D721Med (cell line): ENCODE results near the gene STRADB.
A peak's percentile ranks its signal among the peaks of the same experiment; 100 is the strongest.

Experiments used
- DNase-seq: peaks from one replicate; pipeline ENCODE4 v3.0.0; 2011; ENCODE audit warnings: low spot score; ENCODE audit not compliant: insufficient read length
- FAIRE-seq: peaks from 2 replicates; lab custom pipeline; 2011; peaks lifted over from hg19 to GRCh38; lab: Jason Lieb, UNC
- CTCF ChIP-seq: IDR thresholded peaks from 2 replicates; pipeline ENCODE4 v1.5.1; 2012; ENCODE audit warnings: mild to moderate bottlenecking, control low read depth; ENCODE audit not compliant: insufficient read depth; ENCODE audit errors: missing control alignments

STRADB gene

GRCh38 chr2:201447086-201447485 is 4.5 kb upstream of the STRADB start:
- FAIRE-seq: peak; percentile 21
- DNase-seq: no peak
- no peak for TF ChIP-seq CTCF

- TF ChIP-seq CTCF: no peak
- FAIRE-seq: no peak
- no peak for DNase-seq
Observed at GRCh38 chr2:201448061-201448460, 3.5 kb upstream of the STRADB start.

- no peak for TF ChIP-seq CTCF
- DNase-seq (no peak), FAIRE-seq (no peak)
Observed at GRCh38 chr2:201448701-201449100, 2.8 kb upstream of the STRADB start.

- FAIRE-seq: peak; percentile 51
- no peak for TF ChIP-seq CTCF
- DNase-seq: no peak
Observed at GRCh38 chr2:201450954-201451291, 617 bp upstream of the STRADB start.

GRCh38 chr2:201452058-201452921 is 750 bp downstream of the STRADB start:
- DNase-seq: no peak
- FAIRE-seq: no peak

GRCh38 chr2:201452922-201453643 is 1.5 kb downstream of the STRADB start:
- FAIRE-seq: no peak
- DNase-seq: no peak
- TF ChIP-seq CTCF: no peak

More at GRCh38 chr2:201452058-201452921, 750 bp downstream of the STRADB start:
- TF ChIP-seq CTCF: no peak
